ENCODE measurements around the gene CCDC171. TPM values are rescaled to one million over a fixed set of nuclear protein-coding genes. Genes with fewer than 3 reads are reported as not detected.
"Not testable (repeated sequence)": the region's sequence is repeated elsewhere in the genome, so short reads cannot be mapped to it uniquely, and the experiment has no call there.

Gene CCDC171
- polyA plus RNA-seq, 4 donors = 4.5 to 6.8 (median 5.7) TPM

- DNase-seq (ENCODE audit: low read depth in 4 of 4, low spot score in 3 of 4) = no peak
Observed at GRCh38 chr9:15743512-15743911, 190.7 kb downstream of the CCDC171 start.

GRCh38 chr9:15744196-15744595 lies 191.4 kb downstream of the CCDC171 start:
- no peak for DNase-seq (ENCODE audit: low read depth in 4 of 4, low spot score in 3 of 4)

- no peak for DNase-seq (ENCODE audit: low read depth in 4 of 4, low spot score in 3 of 4)
Observed at GRCh38 chr9:15746905-15747304, 194.1 kb downstream of the CCDC171 start.

GRCh38 chr9:15755660-15756059 lies 202.8 kb downstream of the CCDC171 start:
- DNase-seq (ENCODE audit: low read depth in 4 of 4, low spot score in 3 of 4) = no peak

GRCh38 chr9:15761551-15761950 lies 208.7 kb downstream of the CCDC171 start:
- DNase-seq (ENCODE audit: low read depth in 4 of 4, low spot score in 3 of 4) = no peak

- DNase-seq (ENCODE audit: low read depth in 4 of 4, low spot score in 3 of 4) = no peak
Observed at GRCh38 chr9:15763371-15763770, 210.5 kb downstream of the CCDC171 start.

GRCh38 chr9:15764131-15764530 lies 211.3 kb downstream of the CCDC171 start:
- DNase-seq (ENCODE audit: low read depth in 4 of 4, low spot score in 3 of 4) = no peak

GRCh38 chr9:15769547-15769946 lies 216.7 kb downstream of the CCDC171 start:
- DNase-seq (ENCODE audit: low read depth in 4 of 4, low spot score in 3 of 4) = no peak

- no peak for DNase-seq (ENCODE audit: low read depth in 4 of 4, low spot score in 3 of 4)
Observed at GRCh38 chr9:15778861-15779260, 226.0 kb downstream of the CCDC171 start.

- no peak for DNase-seq (ENCODE audit: low read depth in 4 of 4, low spot score in 3 of 4)
Observed at GRCh38 chr9:15782106-15782505, 229.3 kb downstream of the CCDC171 start.

GRCh38 chr9:15785584-15785983 lies 232.7 kb downstream of the CCDC171 start:
- DNase-seq (ENCODE audit: low read depth in 4 of 4, low spot score in 3 of 4) = no peak

- no peak for DNase-seq (ENCODE audit: low read depth in 4 of 4, low spot score in 3 of 4)
Observed at GRCh38 chr9:15786616-15787015, 233.8 kb downstream of the CCDC171 start.

- not testable (repeated sequence) for DNase-seq (ENCODE audit: low read depth in 4 of 4, low spot score in 3 of 4)
Observed at GRCh38 chr9:15810219-15810899, 257.5 kb downstream of the CCDC171 start.

- DNase-seq (ENCODE audit: low read depth in 4 of 4, low spot score in 3 of 4) = no peak
Observed at GRCh38 chr9:15813076-15813475, 260.2 kb downstream of the CCDC171 start.

- DNase-seq (ENCODE audit: low read depth in 4 of 4, low spot score in 3 of 4) = no peak
Observed at GRCh38 chr9:15824310-15824709, 271.5 kb downstream of the CCDC171 start.

- DNase-seq (ENCODE audit: low read depth in 4 of 4, low spot score in 3 of 4) = no peak
Observed at GRCh38 chr9:15831384-15831783, 278.5 kb downstream of the CCDC171 start.

- no peak for DNase-seq (ENCODE audit: low read depth in 4 of 4, low spot score in 3 of 4)
Observed at GRCh38 chr9:15834541-15834940, 281.7 kb downstream of the CCDC171 start.

- DNase-seq (ENCODE audit: low read depth in 4 of 4, low spot score in 3 of 4) = peak; percentile 12 to 24 (median 20)
Observed at GRCh38 chr9:15837079-15837679, 284.3 kb downstream of the CCDC171 start.

GRCh38 chr9:15842051-15842450 lies 289.2 kb downstream of the CCDC171 start:
- DNase-seq (ENCODE audit: low read depth in 4 of 4, low spot score in 3 of 4) = no peak

GRCh38 chr9:15843316-15843715 lies 290.5 kb downstream of the CCDC171 start:
- no peak for DNase-seq (ENCODE audit: low read depth in 4 of 4, low spot score in 3 of 4)

GRCh38 chr9:15843931-15844330 lies 291.1 kb downstream of the CCDC171 start:
- DNase-seq (ENCODE audit: low read depth in 4 of 4, low spot score in 3 of 4) = no peak

GRCh38 chr9:15846611-15847010 lies 293.8 kb downstream of the CCDC171 start:
- no peak for DNase-seq (ENCODE audit: low read depth in 4 of 4, low spot score in 3 of 4)

All from left renal pelvis (tissue), 4 donors.